LNCAP (cell line): Measurements from ENCODE around the gene XPO6.

Experiments
- TF ChIP-seq, protein P1 (sequence below): fragments of 450-650 bp; IDR thresholded peaks from 2 replicates; pipeline ENCODE4 v1.5.1; 2017; ENCODE audit warnings: mild to moderate bottlenecking

Gene XPO6

GRCh38 chr16:28211758-28212531 lies at the start of gene XPO6:
XPO6 (minus strand) TSS chr16:28211965; CDS start chr16:28211368, 597 bp downstream.
- TF ChIP-seq, protein P1, sequence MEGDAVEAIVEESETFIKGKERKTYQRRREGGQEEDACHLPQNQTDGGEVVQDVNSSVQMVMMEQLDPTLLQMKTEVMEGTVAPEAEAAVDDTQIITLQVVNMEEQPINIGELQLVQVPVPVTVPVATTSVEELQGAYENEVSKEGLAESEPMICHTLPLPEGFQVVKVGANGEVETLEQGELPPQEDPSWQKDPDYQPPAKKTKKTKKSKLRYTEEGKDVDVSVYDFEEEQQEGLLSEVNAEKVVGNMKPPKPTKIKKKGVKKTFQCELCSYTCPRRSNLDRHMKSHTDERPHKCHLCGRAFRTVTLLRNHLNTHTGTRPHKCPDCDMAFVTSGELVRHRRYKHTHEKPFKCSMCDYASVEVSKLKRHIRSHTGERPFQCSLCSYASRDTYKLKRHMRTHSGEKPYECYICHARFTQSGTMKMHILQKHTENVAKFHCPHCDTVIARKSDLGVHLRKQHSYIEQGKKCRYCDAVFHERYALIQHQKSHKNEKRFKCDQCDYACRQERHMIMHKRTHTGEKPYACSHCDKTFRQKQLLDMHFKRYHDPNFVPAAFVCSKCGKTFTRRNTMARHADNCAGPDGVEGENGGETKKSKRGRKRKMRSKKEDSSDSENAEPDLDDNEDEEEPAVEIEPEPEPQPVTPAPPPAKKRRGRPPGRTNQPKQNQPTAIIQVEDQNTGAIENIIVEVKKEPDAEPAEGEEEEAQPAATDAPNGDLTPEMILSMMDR: no peak

GRCh38 chr16:28260193-28260592 lies 48.4 kb upstream of the XPO6 start:
- TF ChIP-seq, protein P1: no peak

GRCh38 chr16:28259781-28260150 lies 48.0 kb upstream of the XPO6 start:
- TF ChIP-seq, protein P1: no peak

DNA sequence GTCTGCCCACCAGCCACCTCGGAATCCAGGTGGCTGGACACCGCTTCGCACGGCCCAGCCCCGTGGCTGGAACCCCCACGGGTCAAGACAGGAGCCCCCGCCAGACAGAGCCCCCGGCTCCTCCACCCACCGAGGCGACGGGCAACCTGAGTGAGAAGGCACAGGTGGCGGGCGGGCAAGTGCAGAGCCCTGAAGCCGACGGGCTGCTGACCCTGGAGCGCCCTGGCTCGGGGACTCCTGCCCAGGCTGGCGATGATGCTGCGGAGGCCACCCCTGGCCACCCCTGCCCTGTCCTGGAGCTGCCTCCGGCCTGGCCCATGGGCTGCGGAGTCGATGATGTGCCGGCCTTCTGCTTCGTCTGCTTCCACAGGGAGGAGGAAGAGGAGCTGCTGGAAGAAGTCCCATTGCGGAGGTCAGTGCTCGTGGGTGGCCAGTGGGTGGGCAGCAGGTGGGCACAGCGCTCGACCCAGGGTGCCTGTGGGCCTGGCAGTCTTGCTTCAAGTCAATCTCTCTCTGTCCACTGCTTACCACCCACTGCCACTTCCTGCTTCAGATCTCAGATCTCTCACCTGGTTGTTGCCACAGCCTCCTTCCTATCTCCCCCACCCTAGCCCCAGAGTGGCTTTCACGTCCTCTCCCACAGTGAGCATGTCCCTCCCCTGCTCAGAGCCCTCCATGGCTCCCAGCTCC lies 47.5 kb upstream of the XPO6 start:
- TF ChIP-seq, protein P1: no peak

GRCh38 chr16:28258567-28258966 lies 46.8 kb upstream of the XPO6 start:
- TF ChIP-seq, protein P1: no peak

- TF ChIP-seq, protein P1: no peak
Measured at GRCh38 chr16:28257256-28257655, 45.5 kb upstream of the XPO6 start.

GRCh38 chr16:28255838-28256237 lies 44.1 kb upstream of the XPO6 start:
- TF ChIP-seq, protein P1: no peak
